CMK (cell line): Measurements from ENCODE around the gene PRR23C.

Experiments used
- DNase-seq: peaks from one replicate; pipeline ENCODE4 v3.0.0-alpha.2; 2010; ENCODE audit warnings: low read depth

PRR23C gene

DNA sequence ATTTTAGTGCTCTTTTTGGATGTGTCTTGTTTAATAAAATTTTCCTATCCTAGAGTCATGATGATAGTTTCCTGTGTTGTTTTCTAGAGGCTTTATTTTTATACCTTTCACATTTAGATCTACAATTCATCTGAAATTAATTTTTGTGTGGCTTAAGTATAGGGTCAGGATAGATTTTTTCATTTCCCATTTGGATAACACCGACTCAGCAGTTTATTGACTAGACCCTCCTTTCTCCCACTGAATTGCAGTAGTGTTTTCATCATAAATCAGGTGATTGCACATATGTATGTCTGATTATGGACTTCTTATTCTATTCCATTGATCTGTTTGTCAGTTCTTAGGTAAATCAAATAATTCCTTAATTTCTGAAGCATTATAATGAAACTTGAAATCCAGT lies 49.0 kb downstream of the PRR23C start:
- no peak for DNase-seq
